T-helper 2 cell treated with Interferon-gamma antibody and Interleukin-4, amounts not matched to agents 5 μg/mL and 100 μg/mL, for 36 hours (primary cell): ENCODE data around the gene TAF15.
A peak's percentile ranks its signal among the peaks of the same experiment; 100 is the strongest.

ENCODE experiments used
- DNase-seq: peaks from one replicate; pipeline ENCODE4 v3.0.0; 2021; ENCODE audit warnings: low spot score
- H3K27ac Mint-ChIP-seq: one replicate; pipeline ENCODE4 v1.8.0; 2021; ENCODE audit warnings: mild to moderate bottlenecking, mixed read lengths
- H3K27me3 Mint-ChIP-seq: one replicate; pipeline ENCODE4 v1.8.0; 2021; ENCODE audit warnings: low read depth, mixed read lengths
- H3K36me3 Mint-ChIP-seq: one replicate; pipeline ENCODE4 v1.8.0; 2021; ENCODE audit warnings: low read depth, mixed read lengths
- H3K4me1 Mint-ChIP-seq: one replicate; pipeline ENCODE4 v1.8.0; 2021; ENCODE audit warnings: low read depth, mixed read lengths
- H3K4me3 Mint-ChIP-seq: one replicate; pipeline ENCODE4 v1.8.0; 2022; ENCODE audit warnings: mild to moderate bottlenecking, moderate library complexity, mixed read lengths
- H3K9me3 Mint-ChIP-seq: one replicate; pipeline ENCODE4 v1.8.0; 2021; ENCODE audit warnings: mixed read lengths

Gene TAF15

DNA sequence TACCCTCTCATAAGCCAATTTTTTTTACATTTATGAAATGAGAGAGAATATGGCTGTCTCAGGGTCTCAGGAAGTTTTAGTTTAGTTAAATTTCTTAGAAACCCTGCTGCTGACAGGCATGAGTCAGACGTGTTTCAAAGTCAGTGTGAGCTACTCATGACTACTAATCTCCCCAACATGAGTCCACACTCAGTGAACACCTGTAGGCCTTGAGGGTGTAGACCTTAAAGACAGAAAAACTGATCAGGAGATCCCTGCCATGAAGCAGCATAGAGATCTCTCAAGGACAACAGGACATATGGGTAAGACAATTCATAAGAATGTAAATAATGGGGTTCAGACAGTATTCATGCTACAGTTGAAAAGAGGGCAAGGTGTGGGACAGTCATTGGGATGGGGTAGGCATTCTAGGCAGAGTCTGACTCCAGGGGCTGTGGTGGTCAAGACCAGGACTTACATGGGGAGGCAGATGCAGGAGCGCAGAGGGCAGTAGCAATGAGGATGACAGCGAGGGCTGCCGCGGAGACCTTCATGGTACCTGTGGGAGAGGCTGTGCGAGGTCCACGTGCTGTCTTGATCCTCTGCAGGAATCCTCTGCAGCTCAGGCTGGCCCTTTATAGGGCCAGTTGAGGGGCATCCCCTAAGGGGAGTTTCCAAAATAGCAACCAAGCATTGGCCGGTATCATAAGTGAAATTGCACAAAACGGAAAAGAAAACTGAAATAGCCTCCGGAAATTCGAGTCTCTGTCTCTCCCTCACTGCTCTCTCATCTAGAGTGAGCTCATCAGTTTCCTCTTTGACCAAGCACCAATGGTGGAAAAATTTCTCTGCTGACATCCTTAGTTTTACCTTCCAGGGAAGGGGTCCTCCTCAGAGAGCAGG, 70.7 kb downstream of the TAF15 start, which contains the start of gene CCL5:
CCL5 (minus strand) TSS at position 588 of the 882 bp plus-strand sequence.
- Mint-ChIP-seq H3K4me3 (peak within 1 kb of the TSS; percentile 83), H3K4me1 (peaks cover 52% of the 10 kb centered on the region), H3K36me3 (peaks cover 14% of the 10 kb centered on the region), H3K27ac (peak within 1 kb of the TSS; percentile 93), H3K9me3 (no peaks in the 10 kb centered on the region), H3K27me3 (no peaks in the 10 kb centered on the region)
- peak; percentile 73 for DNase-seq

DNA sequence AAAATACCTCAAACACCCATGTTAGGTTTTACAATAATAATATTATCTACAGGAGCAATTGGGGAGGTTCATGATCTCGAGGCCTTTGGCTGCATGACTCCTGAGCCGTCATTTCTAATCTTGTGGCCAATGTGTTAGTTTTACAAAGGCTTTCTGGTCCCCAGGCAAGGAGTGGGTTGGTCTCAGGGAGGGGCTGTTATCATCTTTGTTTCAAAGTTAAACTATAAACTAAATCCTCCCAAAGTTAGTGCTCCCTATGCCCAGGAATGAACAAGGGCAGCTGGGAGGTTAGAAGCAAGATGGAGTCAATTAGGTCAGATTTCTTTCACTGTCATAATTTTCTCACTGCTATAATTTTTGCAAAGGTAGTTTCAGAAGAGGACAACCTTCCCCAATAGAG, 80.0 kb downstream of the TAF15 start:
- Mint-ChIP-seq H3K27me3 (no peaks in the 10 kb centered on the region), H3K27ac (no peak overlapping the region), H3K36me3 (peaks cover 1% of the 10 kb centered on the region), H3K4me3 (no peak overlapping the region), H3K9me3 (no peaks in the 10 kb centered on the region), H3K4me1 (peaks cover 41% of the 10 kb centered on the region)
- no peak for DNase-seq

DNA sequence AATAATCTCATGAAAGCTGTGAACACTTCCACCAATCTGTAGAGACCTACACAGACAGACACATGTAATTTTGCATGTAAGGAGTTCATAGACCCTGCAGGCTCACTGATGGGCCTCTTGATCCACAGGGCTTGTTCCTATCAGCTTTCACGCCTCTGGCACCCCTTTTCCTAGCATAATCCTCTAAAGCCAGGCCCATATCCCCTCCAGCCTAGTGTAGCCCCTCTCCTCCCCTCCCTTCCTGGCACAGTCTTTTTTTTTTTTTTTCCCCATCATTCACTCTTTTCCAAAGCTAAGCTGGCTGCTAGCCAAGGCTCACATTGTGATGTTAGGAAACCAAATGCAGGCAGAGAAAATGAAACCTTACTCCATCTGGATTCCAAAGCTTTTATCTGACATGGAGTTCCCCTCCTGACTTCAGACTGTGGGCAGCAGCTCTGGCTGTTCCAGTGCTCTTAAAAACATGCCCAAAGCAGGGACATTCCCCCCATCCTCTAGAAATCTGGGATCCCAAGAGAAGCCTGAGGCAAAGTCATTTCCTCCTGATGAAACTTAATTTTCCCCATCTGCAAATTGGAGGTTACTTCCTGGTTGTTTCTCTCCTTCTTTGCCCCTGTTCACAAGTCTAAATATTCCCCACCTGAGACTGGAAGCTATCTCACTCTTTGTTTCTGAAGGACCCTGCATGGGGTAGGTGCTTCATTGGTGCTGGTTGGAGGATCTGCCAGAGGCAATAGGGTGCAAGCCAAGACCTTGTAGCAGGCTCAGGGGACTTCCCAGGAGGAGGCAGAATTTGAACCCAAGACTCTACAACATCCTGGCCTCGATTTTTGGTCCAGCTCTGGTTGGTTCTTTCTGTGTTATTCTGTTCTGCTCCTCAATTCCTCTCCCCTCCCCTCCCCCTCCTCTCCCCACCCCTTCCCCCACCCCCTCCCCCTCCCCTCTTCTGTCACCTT, 80.8 kb downstream of the TAF15 start:
- Mint-ChIP-seq H3K4me1 (peaks cover 41% of the 10 kb centered on the region), H3K27me3 (no peaks in the 10 kb centered on the region), H3K27ac (peak overlapping the region; percentile 89), H3K9me3 (no peaks in the 10 kb centered on the region), H3K36me3 (peaks cover 1% of the 10 kb centered on the region), H3K4me3 (peak overlapping the region; percentile 42)
- no peak for DNase-seq

DNA sequence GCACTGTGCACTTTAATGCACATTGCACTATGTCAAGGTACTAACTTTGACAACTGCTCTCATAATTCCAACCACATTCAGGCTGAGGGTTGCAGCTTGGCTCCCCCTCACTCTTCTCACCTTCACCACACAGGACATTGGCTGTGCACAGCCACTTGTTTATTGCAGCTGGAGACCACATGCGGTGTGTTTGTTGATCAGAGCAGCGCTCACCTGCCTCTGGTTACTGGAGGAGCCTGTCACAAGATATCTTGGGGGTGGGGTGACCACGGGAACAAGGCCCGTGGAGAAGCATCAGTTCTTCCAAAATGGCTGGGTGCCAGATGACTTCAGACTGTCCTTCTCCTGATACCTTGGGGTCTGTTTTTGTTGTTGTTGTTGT, 81.5 kb downstream of the TAF15 start:
- H3K4me3 Mint-ChIP-seq = peak overlapping the region; percentile 42
- H3K9me3 Mint-ChIP-seq = no peaks in the 10 kb centered on the region
- peak; percentile 24 for DNase-seq
- H3K36me3 Mint-ChIP-seq = peaks cover 1% of the 10 kb centered on the region
- H3K27me3 Mint-ChIP-seq = no peaks in the 10 kb centered on the region
- peaks cover 48% of the 10 kb centered on the region for H3K4me1 Mint-ChIP-seq
- peak overlapping the region; percentile 89 for H3K27ac Mint-ChIP-seq

DNA sequence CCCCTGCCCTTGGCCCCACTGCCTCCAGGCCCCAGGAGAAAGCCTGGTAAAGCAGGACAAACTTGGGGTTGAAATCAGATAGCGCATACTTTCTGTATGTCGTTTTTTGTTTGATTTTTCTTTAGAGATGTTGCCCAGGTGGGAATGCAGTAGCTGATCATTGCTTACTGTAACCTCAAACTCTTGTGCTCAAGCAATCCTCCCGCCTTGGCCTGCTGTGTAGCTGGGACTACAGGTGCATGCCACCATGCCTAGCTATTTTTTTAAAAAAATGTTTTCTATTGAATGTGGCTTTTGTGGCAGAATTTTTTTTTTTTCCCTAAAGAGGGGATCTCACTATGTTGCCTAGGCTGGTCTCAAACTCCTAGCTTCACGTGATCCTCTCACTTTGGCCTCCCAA, 82.0 kb downstream of the TAF15 start:
- no peaks in the 10 kb centered on the region for H3K27me3 Mint-ChIP-seq
- H3K27ac Mint-ChIP-seq = peak overlapping the region; percentile 89
- H3K9me3 Mint-ChIP-seq = no peaks in the 10 kb centered on the region
- H3K4me3 Mint-ChIP-seq = peak overlapping the region; percentile 42
- peaks cover 53% of the 10 kb centered on the region for H3K4me1 Mint-ChIP-seq
- H3K36me3 Mint-ChIP-seq = peaks cover 1% of the 10 kb centered on the region
- no peak for DNase-seq

DNA sequence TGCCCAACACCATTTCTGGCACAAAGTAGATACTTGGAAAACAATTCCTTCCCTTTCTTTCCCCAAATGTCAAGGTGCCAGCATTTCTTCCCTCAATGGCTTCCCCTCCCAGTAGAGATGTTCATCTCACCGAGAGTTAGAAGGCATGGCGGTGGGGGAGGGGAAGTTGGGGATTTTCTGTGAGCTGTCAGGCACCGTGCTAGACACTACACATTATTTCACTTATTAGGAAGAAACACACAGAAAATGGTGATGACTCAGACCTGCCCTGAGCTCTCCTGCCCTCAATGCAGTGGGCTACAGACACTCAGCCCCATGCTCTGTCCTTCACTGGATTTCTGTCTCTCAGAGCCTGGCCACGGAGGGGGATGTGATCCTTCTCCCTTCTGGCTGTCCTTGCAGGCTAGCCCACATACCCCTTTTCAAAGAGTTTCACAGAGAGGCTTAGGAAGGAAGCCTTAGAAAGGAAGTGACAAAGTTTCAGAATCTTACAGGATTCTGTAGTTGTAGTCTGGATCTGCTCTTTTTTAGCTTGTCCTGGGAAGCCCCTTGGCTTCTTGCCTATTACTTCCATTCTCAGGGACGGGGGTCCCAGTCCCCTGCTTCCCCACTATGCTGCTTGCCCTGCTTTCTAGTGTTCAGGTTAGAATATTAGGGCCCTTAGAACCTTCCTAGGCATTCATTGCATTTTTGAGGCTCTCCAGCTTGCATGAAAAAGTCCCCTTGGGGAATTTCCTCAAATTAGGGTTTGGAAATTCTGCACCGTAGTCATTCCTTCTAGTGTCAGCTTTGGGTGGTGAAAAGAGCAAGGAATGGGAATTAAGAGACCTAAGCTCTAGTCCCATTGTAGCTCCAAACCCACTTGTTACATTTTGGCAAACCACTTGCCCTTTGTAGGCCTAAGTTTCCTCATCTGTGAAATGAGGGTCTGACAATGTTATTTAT, 83.1 kb downstream of the TAF15 start:
- Mint-ChIP-seq H3K9me3 (no peaks in the 10 kb centered on the region), H3K4me3 (peak overlapping the region; percentile 3)

DNA sequence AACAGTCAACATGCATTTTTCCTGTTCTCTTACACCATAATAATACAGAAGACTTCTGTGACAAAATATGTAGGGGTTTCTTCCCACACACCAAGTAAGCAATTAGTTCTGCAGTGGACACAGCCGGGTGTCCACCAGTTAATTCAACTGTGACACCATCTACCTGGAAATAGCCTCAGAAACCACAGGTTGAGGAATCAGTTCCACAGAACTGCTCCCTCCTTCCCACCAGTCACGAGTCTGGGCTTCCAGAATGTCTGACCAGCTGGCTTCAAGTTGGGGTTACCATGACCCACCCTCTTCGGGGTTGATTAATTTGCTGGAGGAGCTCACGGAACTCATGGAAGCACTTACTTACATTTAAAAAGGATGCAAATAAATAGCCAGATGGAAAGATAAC, 84.5 kb downstream of the TAF15 start:
- no peak overlapping the region for H3K4me3 Mint-ChIP-seq
- no peaks in the 10 kb centered on the region for H3K27me3 Mint-ChIP-seq
- H3K27ac Mint-ChIP-seq = no peak overlapping the region
- peaks cover 1% of the 10 kb centered on the region for H3K36me3 Mint-ChIP-seq
- H3K9me3 Mint-ChIP-seq = no peaks in the 10 kb centered on the region
- peaks cover 64% of the 10 kb centered on the region for H3K4me1 Mint-ChIP-seq
- no peak for DNase-seq

More for the DNA sequence above, 83.1 kb downstream of the TAF15 start:
- H3K27ac Mint-ChIP-seq = peak overlapping the region; percentile 81
- H3K27me3 Mint-ChIP-seq = no peaks in the 10 kb centered on the region
- peak; percentile 46 for DNase-seq
- H3K36me3 Mint-ChIP-seq = peaks cover 1% of the 10 kb centered on the region
- peaks cover 55% of the 10 kb centered on the region for H3K4me1 Mint-ChIP-seq

DNA sequence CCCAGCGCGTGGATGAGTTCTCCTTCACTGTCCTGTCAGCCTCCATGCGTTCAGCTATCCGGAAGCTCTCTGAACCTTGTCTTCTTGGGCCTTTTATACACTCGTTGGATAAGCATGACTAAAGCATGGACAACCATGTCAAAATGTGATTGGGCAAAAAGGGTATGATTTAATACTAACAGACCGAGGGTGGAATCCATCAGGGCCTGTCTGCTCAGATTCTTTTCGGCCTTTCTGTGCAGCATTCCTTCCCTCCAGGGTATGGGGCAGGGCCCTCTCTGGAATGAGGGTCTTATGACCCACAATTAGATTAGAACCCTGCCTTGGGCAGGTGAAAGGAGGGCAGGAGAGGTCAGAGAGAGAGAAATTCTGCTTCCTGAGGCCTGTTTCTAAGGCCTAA, 84.9 kb downstream of the TAF15 start:
- Mint-ChIP-seq H3K27ac (no peak overlapping the region), H3K36me3 (peaks cover 1% of the 10 kb centered on the region), H3K9me3 (no peaks in the 10 kb centered on the region), H3K4me1 (peaks cover 64% of the 10 kb centered on the region), H3K4me3 (no peak overlapping the region), H3K27me3 (no peaks in the 10 kb centered on the region)
- no peak for DNase-seq

DNA sequence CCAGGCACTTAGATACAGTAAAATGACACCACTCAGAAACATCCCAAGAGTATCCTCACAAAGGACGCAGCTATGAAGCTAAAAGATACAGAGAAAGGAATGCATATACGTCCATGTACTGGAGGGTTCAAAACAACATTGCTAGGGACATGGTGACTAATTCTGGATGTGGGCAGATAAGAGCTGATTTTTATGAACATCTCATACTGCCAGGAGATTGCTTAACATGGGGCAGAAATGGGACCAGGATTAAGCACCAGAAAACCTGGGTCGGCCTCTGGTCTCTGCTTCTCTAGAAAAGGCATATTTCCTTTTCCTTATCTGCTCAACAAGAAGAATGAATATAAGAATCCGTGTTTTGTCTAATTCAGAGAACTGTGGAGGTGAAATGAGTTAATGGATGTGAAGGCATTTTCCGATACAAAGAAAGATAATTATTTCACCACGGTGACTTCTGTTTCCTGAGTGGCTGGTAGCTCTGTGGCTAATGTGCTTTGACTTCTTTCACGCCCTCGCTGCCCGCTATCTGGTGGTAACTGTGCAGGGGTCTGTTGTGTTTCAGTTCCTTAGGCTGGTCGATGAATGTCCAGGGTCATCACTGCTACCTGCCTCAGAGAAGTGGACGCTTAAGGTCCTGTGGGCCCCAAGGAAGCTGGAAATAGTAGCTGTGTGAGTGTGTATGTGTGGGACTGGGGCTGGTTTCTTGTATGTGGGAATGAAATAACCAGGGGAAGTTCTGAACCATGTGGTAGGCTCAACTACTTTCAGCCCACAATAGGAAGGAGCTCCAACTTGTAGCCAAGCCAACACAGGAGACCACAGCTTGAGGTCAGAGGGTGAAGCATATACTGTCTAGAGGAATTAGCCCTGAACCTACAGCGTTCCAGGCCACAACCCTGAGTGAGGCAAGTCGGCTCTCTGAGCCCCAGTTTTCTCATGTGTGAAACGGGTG, 86.6 kb downstream of the TAF15 start:
- H3K27me3 Mint-ChIP-seq = no peaks in the 10 kb centered on the region
- peak; percentile 64 for DNase-seq
- peak overlapping the region; percentile 55 for H3K4me3 Mint-ChIP-seq
- no peaks in the 10 kb centered on the region for H3K9me3 Mint-ChIP-seq
- peaks cover 62% of the 10 kb centered on the region for H3K4me1 Mint-ChIP-seq
- H3K27ac Mint-ChIP-seq = peak overlapping the region; percentile 86
- no peaks in the 10 kb centered on the region for H3K36me3 Mint-ChIP-seq
